K562 (cell line): ENCODE measurements around the gene AGFG2.

Source experiments
- ARID3A ChIP-seq: IDR thresholded peaks from 2 replicates; pipeline ENCODE4 v1.6.1; 2012; ENCODE audit warnings: low read depth, low read length, improper control_type of control experiment, borderline replicate concordance
- ARNT ChIP-seq, 2 experiments: fragments of 450-650 bp; IDR thresholded peaks; 2 replicates each; pipeline ENCODE4 v1.6.1; 2016; ENCODE audit warnings: mild to moderate bottlenecking in 1 of 2
- FOS ChIP-seq: IDR thresholded peaks from 3 replicates; pipeline ENCODE4 v1.6.1; 2011; ENCODE audit not compliant: insufficient read length; ENCODE audit errors: extremely low read depth
- KAT7 ChIP-seq: sonication (generic); formaldehyde crosslinking; IDR thresholded peaks from 2 replicates; pipeline ENCODE4 v1.8.0; 2022; ENCODE audit warnings: missing genetic modification reagents, mild to moderate bottlenecking, borderline replicate concordance
- MAX ChIP-seq: sonication (generic); formaldehyde crosslinking; IDR thresholded peaks from 2 replicates; pipeline ENCODE4 v1.9.0; 2022; ENCODE audit warnings: mild to moderate bottlenecking, missing genetic modification reagents
- NRF1 ChIP-seq, 2 experiments: fragments of 450-650 bp; IDR thresholded peaks in 1 of 2; conservative IDR thresholded peaks in 1 of 2; 2 replicates each; pipeline ENCODE4 v1.6.1; 2014; ENCODE audit warnings: mild to moderate bottlenecking in 2 of 2

- TF ChIP-seq MAX (CRISPR knock-in tag) (no peak), KAT7 (no peak), NRF1 (conservative IDR thresholded peaks at IDR 0.05 in 1 of 2, IDR thresholded peaks at IDR 0.05 in 1 of 2) (no peak), FOS (no peak), ARID3A (no peak), ARNT (IDR thresholded peaks at IDR 0.05) (no peak)
Measured at GRCh38 chr7:100572281-100572948, 33.4 kb downstream of the AGFG2 start.
